ENCODE results near the gene KSR2.
"Not testable (repeated sequence)": the region's sequence is repeated elsewhere in the genome, so short reads cannot be mapped to it uniquely, and the experiment has no call there.

KSR2 gene

DNA sequence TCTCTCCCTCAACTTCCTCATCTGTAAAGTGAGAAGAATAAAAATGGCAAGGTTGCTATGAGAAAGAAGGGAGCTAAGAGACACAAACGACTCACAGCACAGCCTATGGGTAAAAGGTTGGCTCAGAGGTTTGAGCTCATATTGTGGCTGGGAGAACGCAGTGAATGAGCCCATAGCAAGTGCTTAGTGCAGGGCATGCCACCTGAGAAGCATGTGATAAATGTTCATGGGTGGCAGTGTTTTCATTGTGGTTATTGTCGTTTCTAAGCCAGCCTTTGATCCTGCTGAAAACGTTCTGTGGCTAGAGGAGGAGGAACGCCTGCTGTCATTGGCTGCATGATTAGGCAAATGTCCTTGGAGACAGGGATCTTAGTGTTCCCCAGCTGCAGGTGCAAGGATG is 150.4 kb downstream of the KSR2 start:
- peak; percentile 64 to 67 for DNase-seq

DNA sequence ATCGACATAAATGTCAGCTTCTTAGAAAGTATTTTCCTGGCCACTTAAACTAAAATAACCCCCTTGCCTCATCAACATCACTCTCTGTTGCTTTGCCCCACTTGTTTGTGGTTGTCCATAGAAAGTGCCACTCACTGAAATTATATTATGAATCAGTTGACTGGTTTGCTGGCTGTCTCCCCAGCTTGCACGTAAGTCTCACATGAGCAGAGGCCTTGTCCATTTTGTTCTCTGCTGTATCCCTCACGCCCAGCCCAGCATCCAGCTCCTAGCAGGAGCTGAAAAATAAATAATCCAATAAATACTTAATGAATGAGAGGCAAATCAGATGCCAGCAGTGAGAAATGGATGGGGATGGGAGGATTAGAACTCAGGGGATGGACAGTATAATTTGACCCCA is 159.3 kb downstream of the KSR2 start:
- no peak for DNase-seq

DNA sequence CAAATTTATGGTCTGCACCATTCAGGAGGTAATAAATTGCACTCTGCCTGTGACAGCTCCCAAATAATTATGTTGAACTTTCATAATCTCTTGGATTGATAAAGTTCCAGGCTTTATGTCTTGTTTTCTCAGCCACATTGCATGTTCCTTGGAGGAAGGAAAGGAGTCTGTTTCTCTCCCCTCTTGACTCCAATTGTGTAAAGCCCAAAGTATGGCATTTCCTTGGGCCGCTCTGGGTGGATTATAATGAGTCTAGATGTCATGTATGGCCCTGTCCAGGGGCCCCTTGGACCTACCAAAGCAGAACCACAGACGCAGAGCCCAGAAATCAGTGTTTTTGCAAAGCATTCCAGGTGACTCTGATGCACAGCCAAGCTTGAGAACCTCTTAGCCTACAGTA is 160.8 kb downstream of the KSR2 start:
- no peak for DNase-seq

DNA sequence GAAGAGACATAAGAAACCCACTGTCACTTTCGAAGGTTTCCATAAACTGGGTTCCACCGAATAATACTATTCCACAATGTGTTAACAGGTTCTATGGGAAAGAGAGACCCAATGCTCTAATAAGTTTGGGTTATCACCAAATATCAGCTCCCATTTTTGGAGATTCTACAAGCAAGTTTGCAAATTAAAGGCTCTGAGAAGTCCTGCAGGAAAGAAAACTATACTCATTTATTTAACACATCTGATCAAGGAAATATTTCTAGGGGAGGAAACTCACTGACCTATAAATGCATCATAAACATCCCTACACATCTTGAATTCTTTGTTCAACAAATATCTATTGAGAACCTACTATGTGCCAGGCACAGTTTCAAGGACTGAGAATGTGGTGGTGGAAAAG is 161.4 kb downstream of the KSR2 start:
- DNase-seq, result no peak

DNA sequence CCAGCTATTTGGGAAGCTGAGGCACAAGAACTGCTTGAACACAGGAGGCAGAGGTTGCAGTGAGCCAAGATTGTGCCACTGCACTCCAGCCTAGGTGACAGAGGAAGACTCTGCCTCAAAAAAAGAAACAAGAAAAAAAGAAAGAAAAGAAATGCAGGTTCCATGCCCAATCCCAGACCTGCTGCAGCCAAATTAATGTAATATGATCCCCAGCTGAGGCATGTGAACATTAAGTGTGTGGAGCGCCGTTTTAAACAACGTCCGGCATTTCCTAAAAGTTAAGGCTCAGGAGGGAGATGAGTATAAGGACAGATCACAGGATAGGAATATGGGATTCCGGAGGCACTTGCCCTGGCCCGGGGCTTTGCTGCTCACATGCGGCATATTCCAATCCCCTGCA is 162.9 kb downstream of the KSR2 start:
- DNase-seq, result peak in 1 of 2 experiments; percentile 19

DNA sequence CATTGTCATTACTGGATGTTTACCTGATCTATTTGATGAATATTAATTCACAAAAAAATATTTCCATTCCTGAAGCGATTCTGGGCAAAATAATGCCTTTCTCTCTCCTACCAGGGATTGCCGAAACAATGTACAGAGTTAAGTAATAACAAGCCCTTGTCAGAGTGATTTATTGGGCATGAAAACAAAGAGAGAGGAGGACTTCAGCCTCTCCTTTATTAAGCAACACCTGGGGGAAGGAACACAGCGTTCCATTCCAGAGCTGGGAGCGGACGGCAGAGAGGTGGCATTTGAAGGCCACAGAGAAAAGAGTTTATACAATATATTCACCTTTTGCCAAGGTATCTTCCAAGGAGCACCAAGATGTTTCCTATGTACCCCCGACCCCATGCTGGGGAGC is 165.8 kb downstream of the KSR2 start:
- no peak for DNase-seq

DNA sequence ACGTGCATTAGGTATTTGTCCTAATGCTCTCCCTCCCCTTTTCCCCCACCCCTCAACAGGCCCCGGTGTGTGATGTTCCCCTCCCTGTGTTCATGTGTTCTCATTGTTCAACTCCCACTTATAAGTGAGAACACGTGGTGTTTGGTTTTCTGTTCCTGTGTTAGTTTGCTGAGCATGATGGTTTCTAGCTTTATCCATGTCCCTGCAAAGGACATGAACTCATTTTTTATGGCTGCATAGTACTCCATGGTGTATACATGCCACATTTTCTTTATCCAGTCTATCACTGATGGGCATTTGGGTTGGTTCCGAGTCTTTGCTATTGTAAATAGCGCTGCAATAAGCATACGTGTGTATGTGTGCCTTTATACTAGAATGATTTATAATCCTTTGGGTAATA is 168.1 kb downstream of the KSR2 start:
- DNase-seq, result not testable (repeated sequence)

DNA sequence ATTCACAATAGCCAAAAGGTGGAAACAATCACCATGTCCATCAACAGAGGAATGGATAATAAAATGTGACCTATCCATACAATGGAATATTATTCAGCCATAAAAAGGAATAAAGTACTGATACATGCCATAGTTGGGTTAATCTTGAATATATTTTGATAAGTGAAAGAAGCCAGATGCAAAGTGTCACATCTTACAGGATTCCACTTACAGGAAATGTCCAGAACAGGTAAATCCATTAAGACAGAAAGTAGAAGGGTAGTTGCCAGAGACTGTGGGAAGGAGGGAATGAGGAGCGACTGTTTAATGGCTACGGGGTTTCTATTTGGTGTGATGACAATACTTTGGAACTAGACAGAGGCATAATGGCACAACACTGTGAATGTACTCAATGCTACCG is 171.6 kb downstream of the KSR2 start:
- DNase-seq, result no peak

DNA sequence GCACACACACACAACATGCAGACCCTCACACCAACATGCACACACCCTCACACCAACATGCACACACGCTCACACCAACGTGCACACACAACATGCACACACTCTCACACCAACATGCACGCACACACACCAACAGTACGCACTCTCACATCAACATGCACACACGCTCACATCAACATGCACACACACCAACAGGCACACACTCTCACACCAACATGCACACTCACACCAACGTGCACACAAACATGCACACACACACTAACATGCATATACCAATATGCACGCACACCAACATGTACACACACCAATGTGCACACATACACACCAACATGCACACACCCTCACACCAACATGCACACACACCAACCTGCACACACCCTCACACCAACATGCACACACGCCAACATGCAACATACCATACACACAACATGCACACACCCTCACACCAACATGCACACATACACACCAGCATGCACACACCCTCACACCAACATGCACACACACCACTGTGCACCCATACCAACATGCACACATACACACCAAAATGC is 175.8 kb downstream of the KSR2 start:
- no peak for DNase-seq

DNA sequence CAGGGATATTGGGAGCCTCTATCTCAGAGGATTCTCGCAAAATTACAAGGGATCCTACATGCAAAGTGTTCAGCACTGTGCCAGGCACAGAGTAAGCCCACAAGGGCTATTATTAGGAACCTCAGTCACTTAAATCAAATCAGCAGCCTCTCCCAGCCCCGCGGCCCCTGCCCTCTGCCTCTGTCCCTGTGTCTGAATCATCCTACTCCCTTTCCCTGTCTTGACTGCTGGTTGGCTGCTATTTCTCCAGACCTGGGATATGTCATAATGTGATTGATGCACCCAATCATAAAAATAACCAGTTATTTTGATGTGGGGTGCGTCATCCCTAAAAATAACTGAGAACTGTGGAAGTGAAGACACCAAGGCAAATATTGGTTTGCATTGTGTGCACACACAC is 176.3 kb downstream of the KSR2 start:
- DNase-seq, result no peak

DNA sequence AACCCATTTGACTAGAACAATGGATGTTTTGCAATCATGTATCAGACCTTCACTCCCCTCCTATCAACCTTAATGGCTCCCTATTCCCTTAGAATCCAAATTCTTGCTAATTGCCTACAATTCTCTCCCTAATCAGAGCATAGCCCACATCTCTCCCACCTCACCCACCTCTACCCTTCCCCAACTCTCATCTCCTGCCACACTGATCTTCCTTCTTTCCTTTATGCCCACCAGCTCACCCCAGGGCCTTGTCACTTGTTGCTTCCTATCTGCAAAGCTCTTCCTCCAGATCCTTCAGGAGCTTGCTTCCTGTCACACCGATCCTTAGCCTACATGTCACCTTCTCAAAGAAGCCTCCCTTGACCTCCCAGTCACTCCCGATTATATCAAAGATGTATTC is 177.8 kb downstream of the KSR2 start:
- DNase-seq, result no peak

DNA sequence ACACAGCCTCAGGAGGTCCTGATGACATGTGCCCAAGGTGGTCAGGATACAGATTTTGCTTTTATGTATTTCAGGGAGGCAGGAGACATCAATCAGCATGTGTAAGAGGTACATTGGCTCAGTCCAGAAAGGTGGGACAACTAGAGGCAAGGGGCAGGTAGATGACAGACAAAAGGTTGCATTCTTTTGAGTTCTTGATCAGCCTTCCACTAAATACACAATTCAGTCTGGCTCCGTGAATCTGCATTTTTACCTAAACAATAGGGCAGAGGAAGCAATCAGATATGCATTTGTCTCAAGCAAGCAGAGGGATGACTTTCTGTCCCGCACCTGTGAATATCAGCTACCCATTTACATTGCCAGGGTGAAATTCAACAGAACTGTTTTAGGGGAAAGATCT is 178.6 kb downstream of the KSR2 start:
- DNase-seq, result no peak

DNA sequence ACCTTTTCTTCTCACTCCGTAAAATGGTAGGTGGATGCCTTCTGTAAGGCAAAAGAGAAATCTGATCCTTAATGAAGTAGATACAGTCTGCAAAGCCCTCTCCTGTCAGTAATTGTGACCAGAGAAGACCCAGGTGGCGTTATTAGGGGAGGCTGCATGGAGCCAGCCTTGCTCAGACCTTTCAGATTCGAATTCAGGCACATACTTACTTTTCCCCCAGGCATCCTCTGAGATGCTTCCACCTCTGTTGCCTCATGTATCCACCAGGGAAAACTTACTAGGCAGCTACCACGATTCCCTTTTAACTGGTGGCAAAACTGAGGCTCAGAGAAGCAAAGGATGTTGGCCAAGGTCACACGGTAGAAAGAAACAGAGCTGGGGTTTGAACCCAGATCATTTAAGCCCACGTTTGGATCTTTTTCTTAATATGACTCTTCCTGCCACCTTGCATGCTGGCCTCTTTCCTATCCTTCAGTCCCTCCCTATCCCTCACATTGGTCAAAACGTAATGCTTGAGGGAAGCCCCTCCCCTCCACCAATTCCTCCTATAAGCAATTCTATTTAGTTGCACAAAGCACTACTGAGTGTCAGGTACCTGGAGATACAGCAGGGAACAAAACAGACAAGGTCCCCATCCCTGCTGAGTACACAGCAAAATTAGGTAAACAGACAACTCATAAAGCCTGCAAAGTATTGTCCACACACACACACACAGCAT is 179.4 kb downstream of the KSR2 start:
- DNase-seq, result no peak

DNA sequence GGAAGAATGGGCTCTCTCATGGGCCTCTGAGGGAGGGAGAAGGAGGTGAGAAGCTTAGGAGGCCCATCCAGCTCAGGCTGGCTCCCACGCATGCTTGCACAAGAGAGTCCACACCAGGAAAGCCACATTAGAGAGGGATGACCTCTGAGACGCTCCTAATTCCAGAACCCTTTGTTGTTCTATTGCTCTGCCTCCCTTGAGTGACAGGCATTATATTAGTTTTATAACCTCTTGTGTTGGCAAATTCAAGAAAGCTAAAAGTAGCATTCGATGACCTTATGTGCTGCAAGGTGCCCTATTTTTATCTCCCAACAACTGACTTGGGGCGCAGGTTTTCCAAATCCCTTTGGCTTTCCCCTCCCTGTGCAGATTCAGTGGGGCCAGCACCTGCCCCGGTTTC is 190.1 kb downstream of the KSR2 start:
- DNase-seq, result no peak

DNA sequence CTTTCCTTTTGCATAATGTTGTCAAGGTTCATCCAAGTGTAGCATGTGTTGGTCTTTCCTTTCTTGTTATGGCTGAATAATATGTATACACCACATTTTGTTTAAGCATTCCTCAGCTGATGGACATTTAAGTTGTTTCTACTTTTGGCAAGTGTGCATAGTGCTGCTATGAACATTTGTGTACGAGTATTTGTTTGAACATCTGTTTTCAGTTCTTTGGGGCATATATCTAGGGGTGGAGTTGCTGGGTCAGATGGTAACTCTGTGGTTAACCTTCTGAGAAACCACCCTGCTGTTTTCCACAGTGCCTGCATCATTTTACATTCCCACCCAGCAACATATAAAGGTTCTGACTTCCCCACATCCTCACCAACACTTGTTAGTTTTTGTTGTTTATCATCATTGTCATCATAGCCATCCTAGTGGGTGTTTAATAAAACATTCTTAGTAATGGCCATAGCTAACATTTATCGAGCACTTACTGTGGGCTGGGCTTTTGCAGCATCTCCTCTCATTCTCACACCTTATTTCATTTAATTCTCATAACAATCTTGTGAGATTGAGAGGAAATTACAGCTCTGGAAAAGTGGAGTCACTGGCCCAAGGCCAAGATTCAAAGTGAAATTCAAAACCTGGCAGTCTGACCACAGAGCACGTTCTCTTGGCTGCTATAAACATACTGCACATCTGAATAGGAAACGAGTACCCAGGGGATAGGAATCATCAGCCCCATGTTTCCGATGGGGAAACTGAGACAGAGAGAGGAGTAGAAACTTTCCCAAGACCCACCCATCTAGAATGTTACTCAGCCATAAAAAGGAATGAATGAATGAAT is 193.6 kb downstream of the KSR2 start:
- DNase-seq, result peak in 1 of 2 experiments; percentile 20

DNA sequence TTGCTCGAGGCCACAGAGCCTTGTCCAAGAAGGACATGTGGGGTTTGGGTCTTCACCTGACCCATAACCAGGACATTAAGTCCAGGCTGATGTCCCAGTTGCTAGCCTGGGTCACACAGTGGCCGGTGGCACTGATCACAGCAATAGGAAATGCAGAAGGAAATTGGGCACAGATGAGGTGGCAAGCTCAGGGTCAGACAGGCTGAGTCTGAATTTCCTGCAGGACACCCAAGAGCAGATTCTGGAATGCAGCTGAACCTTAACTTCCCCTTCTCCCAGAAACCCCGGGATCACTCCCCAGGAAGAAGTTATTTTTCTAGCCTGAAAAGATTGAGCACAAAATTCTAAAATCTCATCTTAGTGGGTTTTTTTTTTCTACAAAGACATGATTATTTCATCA is 199.9 kb downstream of the KSR2 start:
- no peak for DNase-seq

DNA sequence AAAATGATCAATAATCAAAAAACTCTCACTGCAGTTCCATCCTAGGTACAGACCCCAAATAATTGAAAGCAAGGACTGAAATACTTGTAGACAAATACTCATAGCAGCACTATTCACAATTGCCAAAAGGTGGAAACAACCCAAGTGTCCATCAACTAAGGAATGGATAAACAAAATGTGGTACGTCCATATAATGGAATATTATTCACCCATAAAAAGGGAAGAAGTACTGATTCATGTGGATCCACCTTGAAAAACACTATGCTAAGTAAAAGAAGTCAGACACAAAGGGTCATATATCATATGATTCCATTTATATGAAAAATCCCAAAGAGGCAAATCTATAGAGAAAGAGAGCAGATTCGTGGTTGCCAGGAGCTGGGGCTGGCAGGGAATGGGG is 202.8 kb downstream of the KSR2 start:
- DNase-seq, result no peak

DNA sequence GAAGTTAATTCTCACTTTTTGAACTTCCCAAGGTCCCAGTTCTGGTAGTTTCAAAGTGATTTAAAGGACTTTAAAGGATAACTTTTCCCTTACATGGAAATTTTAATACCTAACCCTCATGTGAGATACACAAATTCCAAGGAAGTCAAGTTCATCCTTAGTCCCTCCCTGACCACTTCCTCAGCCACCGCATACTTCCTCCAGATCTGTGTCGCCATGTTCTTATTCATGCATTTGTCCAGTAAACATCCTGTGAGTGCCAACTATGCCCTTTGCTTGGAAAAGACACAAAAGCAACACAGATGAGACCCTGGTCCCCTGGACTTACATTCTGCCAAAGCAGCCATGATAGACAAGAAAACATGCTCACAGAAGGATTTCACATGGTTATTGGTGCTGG is 206.6 kb downstream of the KSR2 start:
- DNase-seq, result no peak

DNA sequence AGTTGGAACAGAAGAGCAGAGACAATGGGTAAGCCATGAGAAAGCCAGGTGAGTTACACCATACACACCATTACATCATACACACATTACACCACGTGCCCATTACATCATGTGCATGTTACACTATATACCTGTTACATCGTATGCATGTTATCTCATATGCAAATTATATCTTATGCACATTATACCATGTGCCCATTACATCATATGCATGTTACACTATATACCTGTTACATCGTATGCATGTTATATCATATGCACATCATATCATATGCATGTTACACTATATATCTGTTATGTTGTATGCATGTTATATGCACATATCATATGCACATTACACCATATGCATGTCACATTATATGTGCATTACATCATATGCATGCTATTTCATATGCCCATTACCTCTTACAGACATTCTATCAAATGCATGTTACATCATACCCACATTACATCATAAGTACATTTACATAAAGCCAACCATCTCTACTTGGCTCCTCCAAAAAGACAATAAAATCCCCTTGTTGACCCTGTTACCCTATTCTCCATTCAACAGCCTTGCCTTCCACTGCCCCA is 207.2 kb downstream of the KSR2 start:
- no peak for DNase-seq

DNA sequence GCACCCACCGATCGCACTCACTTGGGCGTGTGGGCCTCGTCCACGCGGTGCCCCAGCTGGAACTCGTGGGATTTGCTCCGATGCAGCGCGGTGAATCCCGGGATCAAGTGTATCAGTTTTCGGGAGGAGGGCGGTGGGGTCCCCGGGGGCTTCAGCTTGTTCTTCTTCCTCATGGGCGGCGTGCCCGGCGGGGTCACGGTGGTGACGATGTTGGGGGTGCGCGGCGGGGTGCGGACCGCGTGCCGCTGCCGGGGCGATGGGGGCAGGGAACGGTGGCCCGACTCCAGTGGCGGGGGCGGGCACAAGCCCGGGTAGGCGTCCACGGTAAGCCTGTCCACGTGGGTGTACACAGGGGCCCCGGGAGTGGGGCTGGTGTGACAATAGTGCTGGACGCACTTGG is 207.8 kb downstream of the KSR2 start:
- no peak for DNase-seq

DNA sequence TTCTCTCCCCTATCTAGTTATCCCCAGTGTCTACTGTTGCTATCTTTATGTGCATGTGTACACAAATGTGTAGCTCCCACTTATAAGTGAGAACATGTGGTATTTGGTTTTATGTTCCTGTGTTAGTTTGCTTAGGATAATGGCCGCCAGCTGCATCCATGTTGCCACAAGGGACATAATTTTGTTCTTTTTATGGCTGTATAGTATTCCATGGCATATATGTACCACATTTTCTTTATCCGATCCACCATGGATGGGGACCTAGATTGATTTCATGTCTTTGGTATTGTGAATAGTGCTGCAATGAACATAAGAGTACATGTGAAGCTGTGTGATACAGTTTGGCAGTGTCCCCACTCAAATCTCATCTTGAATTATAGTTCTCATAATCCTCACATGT is 218.1 kb downstream of the KSR2 start:
- DNase-seq, result no peak

DNA sequence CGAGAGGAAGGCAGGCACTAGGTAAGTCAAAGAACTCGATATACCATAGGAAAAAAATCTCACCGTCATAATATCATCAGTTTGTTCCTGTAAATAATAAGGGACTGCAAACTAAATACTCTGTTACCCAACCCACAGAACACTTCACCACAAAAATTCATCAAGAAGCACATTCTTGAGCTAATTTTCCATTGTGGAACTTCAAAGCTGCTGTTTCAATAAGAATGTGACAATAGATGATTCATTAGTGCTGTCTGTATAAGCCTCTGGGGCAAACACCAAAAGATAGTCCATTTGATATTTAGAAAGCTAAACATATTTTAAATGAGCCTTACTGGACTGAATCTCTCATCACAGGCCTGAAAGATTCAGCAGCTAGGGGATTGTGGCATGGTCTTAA is 219.4 kb downstream of the KSR2 start:
- DNase-seq, result no peak

DNA sequence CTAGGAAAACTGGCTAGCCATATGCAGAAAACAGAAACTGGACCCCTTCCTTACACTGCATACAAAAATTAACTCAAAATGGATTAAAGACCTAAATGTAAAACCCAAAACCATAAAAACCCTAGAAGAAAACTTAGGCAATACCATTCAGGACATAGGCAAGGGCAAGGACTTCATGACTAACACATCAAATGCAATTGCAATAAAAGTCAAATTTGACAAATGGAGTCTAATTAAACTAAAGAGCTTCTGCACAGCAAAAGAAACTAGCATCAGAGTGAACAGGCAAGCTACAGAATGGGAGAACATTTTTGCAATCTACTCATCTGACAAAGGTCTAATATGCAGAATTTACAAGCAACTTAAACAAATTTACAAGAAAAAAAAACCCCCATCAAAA is 222.4 kb downstream of the KSR2 start:
- not testable (repeated sequence) for DNase-seq

DNA sequence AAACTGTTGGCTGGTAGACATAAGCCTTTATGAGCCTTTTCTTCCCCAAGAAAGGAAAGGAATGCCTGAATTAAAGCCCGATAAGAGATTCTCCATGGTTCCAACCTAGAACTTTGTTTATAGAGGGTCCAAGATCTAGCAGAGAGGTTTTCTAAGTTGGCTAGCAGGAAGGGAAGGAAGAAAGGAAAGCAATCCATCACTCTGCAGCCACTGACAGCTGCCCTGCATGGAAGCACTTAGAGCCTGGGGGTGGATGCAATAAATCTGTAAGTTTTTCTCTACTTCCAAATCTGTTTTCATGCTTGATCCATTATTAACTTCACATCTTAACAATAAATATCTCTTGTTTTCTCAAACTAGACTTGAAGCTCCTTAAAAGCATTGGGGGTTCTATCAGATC is 224.4 kb downstream of the KSR2 start:
- DNase-seq, result no peak
